ENCODE data around the gene GPATCH1. TPM values are rescaled to one million over a fixed set of nuclear protein-coding genes. Genes with fewer than 3 reads are reported as not detected.
"Not testable (repeated sequence)": the region's sequence is repeated elsewhere in the genome, so short reads cannot be mapped to it uniquely, and the experiment has no call there.

Gene GPATCH1
- total RNA-seq, 1 donor from 2014 or later: 6.3 TPM

GRCh38 chr19:33118643-33119042, 37.7 kb downstream of the GPATCH1 start:
- Histone ChIP-seq H3K27me3 (ENCODE audit: control insufficient read depth, insufficient read depth, low read length) (no peaks in the 10 kb centered on the region), H3K4me3 (ENCODE audit: low read depth, low read length) (no peak overlapping the region), H3K36me3 (ENCODE audit: control insufficient read depth, insufficient read depth, low read length) (peaks cover 9% of the 10 kb centered on the region)
- TF ChIP-seq, protein P1, sequence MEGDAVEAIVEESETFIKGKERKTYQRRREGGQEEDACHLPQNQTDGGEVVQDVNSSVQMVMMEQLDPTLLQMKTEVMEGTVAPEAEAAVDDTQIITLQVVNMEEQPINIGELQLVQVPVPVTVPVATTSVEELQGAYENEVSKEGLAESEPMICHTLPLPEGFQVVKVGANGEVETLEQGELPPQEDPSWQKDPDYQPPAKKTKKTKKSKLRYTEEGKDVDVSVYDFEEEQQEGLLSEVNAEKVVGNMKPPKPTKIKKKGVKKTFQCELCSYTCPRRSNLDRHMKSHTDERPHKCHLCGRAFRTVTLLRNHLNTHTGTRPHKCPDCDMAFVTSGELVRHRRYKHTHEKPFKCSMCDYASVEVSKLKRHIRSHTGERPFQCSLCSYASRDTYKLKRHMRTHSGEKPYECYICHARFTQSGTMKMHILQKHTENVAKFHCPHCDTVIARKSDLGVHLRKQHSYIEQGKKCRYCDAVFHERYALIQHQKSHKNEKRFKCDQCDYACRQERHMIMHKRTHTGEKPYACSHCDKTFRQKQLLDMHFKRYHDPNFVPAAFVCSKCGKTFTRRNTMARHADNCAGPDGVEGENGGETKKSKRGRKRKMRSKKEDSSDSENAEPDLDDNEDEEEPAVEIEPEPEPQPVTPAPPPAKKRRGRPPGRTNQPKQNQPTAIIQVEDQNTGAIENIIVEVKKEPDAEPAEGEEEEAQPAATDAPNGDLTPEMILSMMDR (IDR thresholded peaks at IDR 0.05; ENCODE audit: insufficient read depth, low read length, severe bottlenecking): no peak
- no peak for DNase-seq (ENCODE audit: low read depth)
- no peak for FAIRE-seq

DNA sequence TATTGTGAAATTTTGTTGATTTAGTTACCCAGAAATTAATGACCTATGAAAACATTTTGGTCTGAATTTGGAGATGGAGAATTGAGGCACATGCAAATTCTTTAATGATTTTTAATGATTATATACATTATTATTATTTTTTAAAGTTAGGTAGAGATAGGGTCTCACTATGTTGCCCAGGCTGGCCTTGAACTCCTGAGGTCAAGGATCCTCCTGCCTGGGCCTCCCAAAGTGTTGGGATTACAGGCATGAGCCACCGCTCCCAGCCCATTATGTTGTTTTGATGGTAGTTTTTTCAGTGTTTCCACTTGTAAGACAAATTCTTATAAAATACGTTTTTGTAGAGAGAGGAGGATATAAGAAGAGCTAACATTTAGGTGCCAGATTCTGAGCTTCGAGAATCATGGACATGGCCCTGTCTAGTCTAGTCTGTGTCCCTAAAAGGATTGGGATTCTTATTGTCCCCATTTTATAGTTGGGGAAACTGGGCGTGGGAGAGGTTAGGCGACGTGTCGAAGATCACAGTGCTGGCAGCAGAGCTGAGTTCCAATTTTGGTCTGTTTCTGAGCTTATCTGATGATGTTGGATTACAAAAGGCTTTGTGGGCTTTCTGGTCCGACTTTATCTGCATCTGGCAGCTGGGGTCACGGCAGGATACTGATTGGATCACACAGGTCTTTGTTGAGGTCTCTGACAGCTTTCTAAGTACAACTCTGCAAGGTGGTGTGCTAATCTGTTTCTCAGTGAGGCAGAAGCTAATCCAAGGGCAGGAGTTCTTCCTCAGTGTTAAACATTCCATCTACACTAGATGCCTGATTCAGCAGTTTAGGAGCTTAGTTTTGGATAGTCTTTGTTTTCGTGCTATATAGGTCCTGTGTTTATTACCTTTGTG, 43.5 kb downstream of the GPATCH1 start:
- no peak for DNase-seq (ENCODE audit: low read depth)
- FAIRE-seq: no peak
- TF ChIP-seq, protein P1 (IDR thresholded peaks at IDR 0.05; ENCODE audit: insufficient read depth, low read length, severe bottlenecking): no peak
- Histone ChIP-seq H3K4me3 (ENCODE audit: low read depth, low read length) (no peak overlapping the region), H3K27me3 (ENCODE audit: control insufficient read depth, insufficient read depth, low read length) (no peaks in the 10 kb centered on the region), H3K36me3 (ENCODE audit: control insufficient read depth, insufficient read depth, low read length) (peaks cover 9% of the 10 kb centered on the region)

DNA sequence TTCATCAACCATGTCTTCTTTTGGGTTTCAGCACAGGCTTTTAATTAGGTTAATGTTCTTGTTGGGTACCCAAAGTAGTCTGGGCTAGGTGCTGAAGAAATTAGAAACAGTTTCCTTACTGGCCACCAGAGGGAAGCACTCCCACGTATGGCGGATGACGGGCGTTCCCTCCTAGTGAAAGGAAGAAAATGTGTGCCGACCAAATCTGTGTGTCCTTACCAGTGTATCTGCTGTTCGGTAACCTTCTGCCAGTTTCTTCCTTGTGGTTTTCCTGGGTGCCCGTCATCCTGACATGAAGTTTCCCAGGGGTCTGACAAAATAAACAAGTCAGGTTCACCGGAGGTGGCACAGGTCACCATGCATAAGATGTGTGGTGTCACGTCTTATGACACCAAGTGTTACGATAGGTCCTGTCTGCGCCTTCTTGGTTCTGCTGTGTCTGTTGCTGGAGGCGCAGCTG, 45.0 kb downstream of the GPATCH1 start:
- FAIRE-seq (no peak), DNase-seq (ENCODE audit: low read depth) (peak; percentile 53)
- H3K36me3 ChIP-seq (ENCODE audit: control insufficient read depth, insufficient read depth, low read length): peaks cover 6% of the 10 kb centered on the region

GRCh38 chr19:33126712-33127111, 45.7 kb downstream of the GPATCH1 start:
- not testable (repeated sequence) for H3K4me3 ChIP-seq (ENCODE audit: low read depth, low read length); DNase-seq (ENCODE audit: low read depth); H3K27me3 ChIP-seq (ENCODE audit: control insufficient read depth, insufficient read depth, low read length); FAIRE-seq; H3K36me3 ChIP-seq (ENCODE audit: control insufficient read depth, insufficient read depth, low read length)

More for the DNA sequence above, 45.0 kb downstream of the GPATCH1 start:
- no peak overlapping the region for H3K4me3 ChIP-seq (ENCODE audit: low read depth, low read length)
- TF ChIP-seq, protein P1 (IDR thresholded peaks at IDR 0.05; ENCODE audit: insufficient read depth, low read length, severe bottlenecking): peak; percentile 85
- no peaks in the 10 kb centered on the region for H3K27me3 ChIP-seq (ENCODE audit: control insufficient read depth, insufficient read depth, low read length)

GRCh38 chr19:33129901-33130300, 48.9 kb downstream of the GPATCH1 start:
- TF ChIP-seq, protein P1 (IDR thresholded peaks at IDR 0.05; ENCODE audit: insufficient read depth, low read length, severe bottlenecking): no peak
- DNase-seq (ENCODE audit: low read depth) (no peak), FAIRE-seq (no peak)
- Histone ChIP-seq H3K36me3 (ENCODE audit: control insufficient read depth, insufficient read depth, low read length) (peaks cover 4% of the 10 kb centered on the region), H3K27me3 (ENCODE audit: control insufficient read depth, insufficient read depth, low read length) (no peaks in the 10 kb centered on the region), H3K4me3 (ENCODE audit: low read depth, low read length) (no peak overlapping the region)

- no peak overlapping the region for H3K4me3 ChIP-seq (ENCODE audit: low read depth, low read length)
- peaks cover 4% of the 10 kb centered on the region for H3K36me3 ChIP-seq (ENCODE audit: control insufficient read depth, insufficient read depth, low read length)
- H3K27me3 ChIP-seq (ENCODE audit: control insufficient read depth, insufficient read depth, low read length): no peaks in the 10 kb centered on the region
- FAIRE-seq: no peak
- no peak for DNase-seq (ENCODE audit: low read depth)
- TF ChIP-seq, protein P1 (IDR thresholded peaks at IDR 0.05; ENCODE audit: insufficient read depth, low read length, severe bottlenecking): no peak
These were observed 49.5 kb downstream of the GPATCH1 start for GRCh38 chr19:33130433-33130832.
